Measurements from ENCODE around the gene HPSE2.
A peak's percentile ranks its signal among the peaks of the same experiment; 100 is the strongest.
"Not testable (repeated sequence)": the region's sequence is repeated elsewhere in the genome, so short reads cannot be mapped to it uniquely, and the experiment has no call there.

The HPSE2 gene

GRCh38 chr10:98916526-98917125, 319.0 kb downstream of the HPSE2 start:
- TF ChIP-seq MAX (IDR thresholded peaks at IDR 0.05; ENCODE audit: low read depth, low read length), result no peak
- peak; percentile 4 for TF ChIP-seq CTCF (IDR thresholded peaks at IDR 0.05; ENCODE audit: low read depth, low read length)
- H3K4me3 ChIP-seq (ENCODE audit: low read depth, low read length), result no peak overlapping the region
- DNase-seq (ENCODE audit: low read depth), result no peak

- DNase-seq (ENCODE audit: low read depth), result no peak
- H3K4me3 ChIP-seq (ENCODE audit: low read depth, low read length), result no peak overlapping the region
- TF ChIP-seq MAX (IDR thresholded peaks at IDR 0.05; ENCODE audit: low read depth, low read length), result no peak
- TF ChIP-seq MYC (IDR thresholded peaks at IDR 0.05; ENCODE audit: low read depth, low read length), result no peak
- TF ChIP-seq CTCF (IDR thresholded peaks at IDR 0.05; ENCODE audit: low read depth, low read length), result no peak
- no peak for TF ChIP-seq POLR2A (IDR thresholded peaks at IDR 0.05; ENCODE audit: extremely low read depth, insufficient read length)
Observed at GRCh38 chr10:98915911-98916310, 319.7 kb downstream of the HPSE2 start.

GRCh38 chr10:98910546-98910945, 325.1 kb downstream of the HPSE2 start:
- no peak overlapping the region for H3K4me3 ChIP-seq (ENCODE audit: low read depth, low read length)
- no peak for TF ChIP-seq POLR2A (IDR thresholded peaks at IDR 0.05; ENCODE audit: extremely low read depth, insufficient read length)
- no peak for DNase-seq (ENCODE audit: low read depth)

GRCh38 chr10:98910048-98910447, 325.6 kb downstream of the HPSE2 start:
- H3K4me3 ChIP-seq (ENCODE audit: low read depth, low read length), result no peak overlapping the region
- peak; percentile 7 for DNase-seq (ENCODE audit: low read depth)
- TF ChIP-seq POLR2A (IDR thresholded peaks at IDR 0.05; ENCODE audit: extremely low read depth, insufficient read length) (no peak), CTCF (IDR thresholded peaks at IDR 0.05; ENCODE audit: low read depth, low read length) (no peak), MYC (IDR thresholded peaks at IDR 0.05; ENCODE audit: low read depth, low read length) (no peak), MAX (IDR thresholded peaks at IDR 0.05; ENCODE audit: low read depth, low read length) (no peak)

- TF ChIP-seq CTCF (IDR thresholded peaks at IDR 0.05; ENCODE audit: low read depth, low read length) (no peak), MYC (IDR thresholded peaks at IDR 0.05; ENCODE audit: low read depth, low read length) (no peak)
- H3K4me3 ChIP-seq (ENCODE audit: low read depth, low read length), result no peak overlapping the region
- no peak for DNase-seq (ENCODE audit: low read depth)
Observed at GRCh38 chr10:98908868-98909267, 326.8 kb downstream of the HPSE2 start.

GRCh38 chr10:98908247-98908646, 327.4 kb downstream of the HPSE2 start:
- not testable (repeated sequence) for H3K4me3 ChIP-seq (ENCODE audit: low read depth, low read length); DNase-seq (ENCODE audit: low read depth)

- TF ChIP-seq MYC (IDR thresholded peaks at IDR 0.05; ENCODE audit: low read depth, low read length), result no peak
- TF ChIP-seq POLR2A (IDR thresholded peaks at IDR 0.05; ENCODE audit: extremely low read depth, insufficient read length), result no peak
- no peak for TF ChIP-seq MAX (IDR thresholded peaks at IDR 0.05; ENCODE audit: low read depth, low read length)
- no peak for TF ChIP-seq CTCF (IDR thresholded peaks at IDR 0.05; ENCODE audit: low read depth, low read length)
- H3K4me3 ChIP-seq (ENCODE audit: low read depth, low read length), result no peak overlapping the region
- no peak for DNase-seq (ENCODE audit: low read depth)
Observed at GRCh38 chr10:98901441-98902110, 334.1 kb downstream of the HPSE2 start.
